Progenitor cell of endocrine pancreas (in vitro differentiated cells): ENCODE measurements around the gene SYT13. TPM values are rescaled to one million over a fixed set of nuclear protein-coding genes. Genes with fewer than 3 reads are reported as not detected.

ENCODE experiments used
- DNase-seq: peaks from one replicate; pipeline ENCODE4 v3.0.0; 2021; ENCODE audit warnings: low spot score; ENCODE audit not compliant: unreplicated experiment
- H3K27ac Mint-ChIP-seq: 2 replicates; pipeline ENCODE4 v1.8.0; 2021; ENCODE audit warnings: mild to moderate bottlenecking, moderate library complexity, mixed read lengths
- H3K27me3 Mint-ChIP-seq: 2 replicates; pipeline ENCODE4 v1.8.0; 2021; ENCODE audit warnings: mixed read lengths
- H3K36me3 Mint-ChIP-seq: 2 replicates; pipeline ENCODE4 v1.8.0; 2022; ENCODE audit warnings: mixed read lengths; ENCODE audit not compliant: insufficient read depth
- H3K4me1 Mint-ChIP-seq: 2 replicates; pipeline ENCODE4 v1.8.0; 2021; ENCODE audit warnings: low read depth, mixed read lengths
- H3K4me3 Mint-ChIP-seq: 2 replicates; pipeline ENCODE4 v1.8.0; 2021; ENCODE audit warnings: low read depth, mild to moderate bottlenecking, moderate library complexity, mixed read lengths
- H3K9me3 Mint-ChIP-seq: 2 replicates; pipeline ENCODE4 v1.8.0; 2021; ENCODE audit warnings: low read depth, mixed read lengths
- CTCF ChIP-seq: fragments of 200-600 bp; sonication (generic); IDR thresholded peaks from one replicate; pipeline ENCODE4 v1.5.0; 2021; ENCODE audit warnings: antibody characterized with exemption, mild to moderate bottlenecking; ENCODE audit not compliant: unreplicated experiment
- total RNA-seq: library from RNA; stranded (reverse); gene quantifications from 2 replicates; pipeline ENCODE4 v1.2.1, GENCODE V29; 2021

Gene SYT13
- total RNA-seq, 1 donor from 2014 or later: 24.5 TPM

- peaks cover 40% of the 10 kb centered on the region for H3K27me3 Mint-ChIP-seq
These were observed 802 bp downstream of the SYT13 start for GRCh38 chr11:45285250-45285828.

GRCh38 chr11:45282081-45282480 lies 4.1 kb downstream of the SYT13 start:
- TF ChIP-seq CTCF: no peak
- peaks cover 17% of the 10 kb centered on the region for H3K4me1 Mint-ChIP-seq
- H3K27me3 Mint-ChIP-seq: peaks cover 19% of the 10 kb centered on the region
- H3K9me3 Mint-ChIP-seq: peaks cover 6% of the 10 kb centered on the region
- no peak for DNase-seq
- peaks cover 2% of the 10 kb centered on the region for H3K36me3 Mint-ChIP-seq
- H3K4me3 Mint-ChIP-seq: no peak overlapping the region
- peak overlapping the region; percentile 65 for H3K27ac Mint-ChIP-seq

More at GRCh38 chr11:45285250-45285828, 802 bp downstream of the SYT13 start:
- TF ChIP-seq CTCF: no peak
- H3K36me3 Mint-ChIP-seq: no peaks in the 10 kb centered on the region
- no peak overlapping the region for H3K27ac Mint-ChIP-seq
- H3K4me3 Mint-ChIP-seq: peak overlapping the region; percentile 75
- H3K4me1 Mint-ChIP-seq: peaks cover 17% of the 10 kb centered on the region
- no peak for DNase-seq
- H3K9me3 Mint-ChIP-seq: no peaks in the 10 kb centered on the region

GRCh38 chr11:45280449-45280848 lies 5.7 kb downstream of the SYT13 start:
- Mint-ChIP-seq H3K36me3 (peaks cover 2% of the 10 kb centered on the region), H3K4me1 (peaks cover 12% of the 10 kb centered on the region), H3K27ac (no peak overlapping the region), H3K27me3 (peaks cover 14% of the 10 kb centered on the region), H3K4me3 (no peak overlapping the region), H3K9me3 (peaks cover 6% of the 10 kb centered on the region)
- TF ChIP-seq CTCF: no peak
- no peak for DNase-seq

GRCh38 chr11:45279645-45280044 lies 6.5 kb downstream of the SYT13 start:
- H3K4me1 Mint-ChIP-seq: peaks cover 9% of the 10 kb centered on the region
- peaks cover 6% of the 10 kb centered on the region for H3K9me3 Mint-ChIP-seq
- H3K4me3 Mint-ChIP-seq: no peak overlapping the region

GRCh38 chr11:45278714-45279113 lies 7.4 kb downstream of the SYT13 start:
- Mint-ChIP-seq H3K9me3 (peaks cover 6% of the 10 kb centered on the region), H3K27ac (no peak overlapping the region), H3K4me3 (no peak overlapping the region), H3K27me3 (peaks cover 7% of the 10 kb centered on the region), H3K4me1 (peaks cover 9% of the 10 kb centered on the region), H3K36me3 (peaks cover 2% of the 10 kb centered on the region)
- no peak for DNase-seq
- no peak for TF ChIP-seq CTCF

More at GRCh38 chr11:45279645-45280044, 6.5 kb downstream of the SYT13 start:
- Mint-ChIP-seq H3K27me3 (peaks cover 11% of the 10 kb centered on the region), H3K27ac (no peak overlapping the region), H3K36me3 (peaks cover 2% of the 10 kb centered on the region)
- no peak for DNase-seq
- no peak for TF ChIP-seq CTCF
